Measurements from ENCODE around the gene NRN1.
"Not testable (repeated sequence)": the region's sequence is repeated elsewhere in the genome, so short reads cannot be mapped to it uniquely, and the experiment has no call there.

The NRN1 gene

GRCh38 chr6:6006428-6007365 lies at the start of gene NRN1:
NRN1 (minus strand) TSS chr6:6006925; CDS start chr6:6006749, 176 bp downstream.
- no peak for DNase-seq

- no peak for DNase-seq
These were observed 45.5 kb upstream of the NRN1 start for GRCh38 chr6:6052216-6052615.

- DNase-seq = no peak
These were observed 40.0 kb upstream of the NRN1 start for GRCh38 chr6:6046716-6047115.

- no peak for DNase-seq
These were observed 33.3 kb upstream of the NRN1 start for GRCh38 chr6:6039946-6040509.

- no peak for DNase-seq
These were observed 30.5 kb upstream of the NRN1 start for GRCh38 chr6:6037179-6037578.

GRCh38 chr6:6033858-6034257 lies 27.1 kb upstream of the NRN1 start:
- DNase-seq = no peak

GRCh38 chr6:6026513-6027205 lies 19.9 kb upstream of the NRN1 start:
- DNase-seq = no peak

GRCh38 chr6:6025736-6026135 lies 19.0 kb upstream of the NRN1 start:
- DNase-seq = no peak

GRCh38 chr6:6024220-6024619 lies 17.5 kb upstream of the NRN1 start:
- DNase-seq = no peak

GRCh38 chr6:6022841-6023240 lies 16.1 kb upstream of the NRN1 start:
- not testable (repeated sequence) for DNase-seq

- DNase-seq = no peak
These were observed 2.1 kb upstream of the NRN1 start for GRCh38 chr6:6008648-6009421.

GRCh38 chr6:6008089-6008647 lies 1.4 kb upstream of the NRN1 start:
- DNase-seq = no peak

- DNase-seq = no peak
These were observed 802 bp upstream of the NRN1 start for GRCh38 chr6:6007366-6008088.

- no peak for DNase-seq
These were observed 708 bp downstream of the NRN1 start for GRCh38 chr6:6006006-6006427.

GRCh38 chr6:6005051-6006005 lies 1.4 kb downstream of the NRN1 start:
- no peak for DNase-seq

GRCh38 chr6:6004390-6004995 lies 2.2 kb downstream of the NRN1 start:
- DNase-seq = no peak

- DNase-seq = no peak
These were observed 2.9 kb downstream of the NRN1 start for GRCh38 chr6:6003621-6004366.

GRCh38 chr6:6002848-6003620 lies 3.7 kb downstream of the NRN1 start:
- no peak for DNase-seq

All from CD4-positive, alpha-beta T cell treated with Interleukin-4 for 4 hours (primary cell).